CD4-positive, alpha-beta T cell treated with Interleukin-10 for 1 hour (primary cell): ENCODE data around the gene REPS1.
"Not testable (repeated sequence)": the region's sequence is repeated elsewhere in the genome, so short reads cannot be mapped to it uniquely, and the experiment has no call there.

Experiments used
- DNase-seq: peaks from one replicate; pipeline ENCODE4 v3.0.0-alpha.2; 2020

REPS1 gene

GRCh38 chr6:139003751-139004150 lies 15.7 kb upstream of the REPS1 start:
- no peak for DNase-seq

- DNase-seq = no peak
Measured at GRCh38 chr6:138999949-139000725, 12.1 kb upstream of the REPS1 start.

- no peak for DNase-seq
Measured at GRCh38 chr6:138997136-138997535, 9.1 kb upstream of the REPS1 start.

- no peak for DNase-seq
Measured at GRCh38 chr6:138996524-138996923, 8.5 kb upstream of the REPS1 start.

- DNase-seq = not testable (repeated sequence)
Measured at GRCh38 chr6:138993410-138993809, 5.4 kb upstream of the REPS1 start.

- not testable (repeated sequence) for DNase-seq
Measured at GRCh38 chr6:138992965-138993364, 4.9 kb upstream of the REPS1 start.

GRCh38 chr6:138991206-138991605 lies 3.2 kb upstream of the REPS1 start:
- no peak for DNase-seq

- no peak for DNase-seq
Measured at GRCh38 chr6:138989098-138989983, 1.3 kb upstream of the REPS1 start.

GRCh38 chr6:138988469-138988834 lies 399 bp upstream of the REPS1 start:
- no peak for DNase-seq

GRCh38 chr6:138987080-138987642 lies 892 bp downstream of the REPS1 start:
- DNase-seq = no peak

- peak; percentile 13 for DNase-seq
Measured at GRCh38 chr6:138986578-138986977, 1.5 kb downstream of the REPS1 start.

GRCh38 chr6:138981416-138981815 lies 6.6 kb downstream of the REPS1 start:
- no peak for DNase-seq

- DNase-seq = no peak
Measured at GRCh38 chr6:138979813-138980668, 8.0 kb downstream of the REPS1 start.

- DNase-seq = no peak
Measured at GRCh38 chr6:138979365-138979764, 8.7 kb downstream of the REPS1 start.

GRCh38 chr6:138978229-138978628 lies 9.8 kb downstream of the REPS1 start:
- no peak for DNase-seq

GRCh38 chr6:138977646-138978167 lies 10.3 kb downstream of the REPS1 start:
- DNase-seq = no peak

GRCh38 chr6:138977242-138977641 lies 10.8 kb downstream of the REPS1 start:
- DNase-seq = no peak

- no peak for DNase-seq
Measured at GRCh38 chr6:138975815-138976214, 12.2 kb downstream of the REPS1 start.

- DNase-seq = no peak
Measured at GRCh38 chr6:138973466-138974153, 14.4 kb downstream of the REPS1 start.

GRCh38 chr6:138972226-138972665 lies 15.8 kb downstream of the REPS1 start:
- DNase-seq = no peak

- DNase-seq = no peak
Measured at GRCh38 chr6:138971601-138972000, 16.5 kb downstream of the REPS1 start.
